Dermis lymphatic vessel endothelial cell (primary cell): ENCODE measurements around the gene ZNF207. TPM values are rescaled to one million over a fixed set of nuclear protein-coding genes. Genes with fewer than 3 reads are reported as not detected.

Experiments used
- total RNA-seq: library from RNA; depleted of rRNA; stranded (reverse); fragments of >200 nt; gene quantifications from 2 replicates; pipeline ENCODE4 v1.2.1, GENCODE V29; 2014

The ZNF207 gene
- 67.6 and 89.1 TPM in 2 replicates for total RNA-seq

DNA sequence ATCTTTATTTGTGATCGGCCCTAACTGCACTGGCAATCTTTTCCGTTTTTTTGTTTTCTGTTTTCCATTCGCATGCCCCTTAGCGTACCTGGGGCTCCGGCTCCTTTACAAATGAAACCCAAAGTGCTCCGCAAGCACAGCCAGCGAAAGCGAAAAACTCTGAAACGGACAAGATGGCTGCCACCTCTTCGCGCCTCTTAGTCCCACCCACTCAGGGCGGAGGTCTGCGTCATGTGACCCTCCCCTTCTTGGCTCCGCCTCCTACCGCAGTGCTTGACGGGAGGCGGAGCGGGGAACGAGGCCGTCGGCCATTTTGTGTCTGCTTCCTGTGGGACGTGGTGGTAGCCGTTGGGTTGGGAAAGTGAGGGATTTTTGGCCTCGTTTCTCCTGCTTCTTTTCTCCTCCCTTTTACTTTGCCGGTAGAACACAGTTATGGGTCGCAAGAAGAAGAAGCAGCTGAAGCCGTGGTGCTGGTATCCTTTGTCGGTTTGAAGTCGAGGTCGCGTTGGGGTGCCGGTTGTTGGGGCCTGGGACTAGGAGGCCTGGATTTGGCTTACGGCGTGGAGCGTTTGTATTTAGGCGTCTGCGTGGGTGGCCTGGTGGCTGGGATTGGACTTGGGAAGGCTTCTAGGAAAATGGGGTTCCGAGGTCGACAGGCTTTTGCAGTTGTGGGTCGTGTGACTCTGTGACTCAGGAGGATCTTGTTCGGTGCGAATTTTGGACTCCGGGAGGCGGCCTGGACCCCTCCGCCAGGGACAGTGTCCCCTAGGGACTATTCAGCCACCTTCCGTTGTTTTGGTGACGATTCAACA is at the start of gene ZNF207:
TSS of gene ZNF207 (plus strand) at position 304 of the 812 bp plus-strand sequence. CDS start at position 433, 129 bp downstream.

DNA sequence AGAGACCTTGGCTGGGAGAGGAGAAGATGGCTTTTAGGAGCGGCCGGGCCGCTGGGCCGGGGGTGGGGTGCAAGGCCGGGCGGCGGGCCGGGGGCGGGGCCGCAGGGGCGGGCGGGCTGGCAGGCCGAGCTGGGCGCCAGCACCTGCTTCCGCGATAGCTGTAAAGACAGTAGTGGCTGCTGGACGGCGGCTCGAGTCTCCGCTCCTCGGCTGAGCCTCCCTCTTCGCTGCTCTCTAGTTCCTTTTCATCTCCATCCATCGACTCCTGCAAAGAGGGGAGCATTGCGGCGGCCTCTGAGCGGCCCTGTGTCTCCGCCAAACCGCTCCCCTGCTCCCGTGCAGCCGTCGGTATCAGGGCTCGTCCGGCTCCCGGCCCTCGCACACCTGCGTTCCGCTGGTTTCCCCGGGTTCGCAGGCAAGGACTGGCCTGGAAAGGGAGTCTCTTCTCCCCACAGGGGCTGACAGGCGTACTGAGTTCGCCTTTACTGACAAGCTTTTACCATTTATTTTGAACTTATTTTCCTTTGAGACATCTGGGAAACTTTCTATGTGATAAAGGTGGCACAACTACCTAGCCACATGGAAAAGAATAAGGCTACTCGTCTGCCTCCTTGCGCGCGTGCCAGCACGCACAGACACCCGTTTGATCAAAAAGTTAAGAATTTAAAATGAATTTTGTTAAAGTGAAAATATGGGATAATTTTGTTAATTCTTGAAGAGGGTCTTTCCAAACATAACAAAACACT is 7.9 kb upstream of the ZNF207 start, which contains the start of gene C17orf75:
TSS of gene C17orf75 (minus strand) at position 317 of the 746 bp plus-strand sequence. CDS start at position 283, 34 bp downstream.

Other genes starting within 250 kb of the ZNF207 start
- 27.6 and 28.0 TPM in 2 replicates for gene RHOT1, start 207.7 kb upstream of the ZNF207 start, total RNA-seq
- gene RHBDL3, start 84.3 kb upstream of the ZNF207 start, total RNA-seq = under 0.01 TPM in 2 replicates
- 23.5 and 23.8 TPM in 2 replicates for gene C17orf75, start 8.0 kb upstream of the ZNF207 start, total RNA-seq
- 86.9 and 99.6 TPM in 2 replicates for gene PSMD11, start 94.4 kb downstream of the ZNF207 start, total RNA-seq
- 0.98 and 1.9 TPM in 2 replicates for gene CDK5R1, start 136.8 kb downstream of the ZNF207 start, total RNA-seq